HG03378 (cell line): ENCODE data around the gene WIPF3.

ENCODE experiments used
- ATAC-seq: cut with Tn5 transposase; IDR thresholded peaks from one replicate; pipeline ENCODE4 v1.9.1; 2021; ENCODE audit warnings: mild to moderate bottlenecking, moderate library complexity; ENCODE audit not compliant: unreplicated experiment

WIPF3 gene

GRCh38 chr7:29808075-29808801, 1.9 kb downstream of the WIPF3 start:
- no peak for ATAC-seq

GRCh38 chr7:29809533-29810155, 3.3 kb downstream of the WIPF3 start:
- no peak for ATAC-seq

- ATAC-seq, result no peak
Measured at GRCh38 chr7:29810297-29810696, 4.0 kb downstream of the WIPF3 start.

GRCh38 chr7:29810813-29811482, 4.6 kb downstream of the WIPF3 start:
- no peak for ATAC-seq

- no peak for ATAC-seq
Measured at GRCh38 chr7:29811586-29811985, 5.3 kb downstream of the WIPF3 start.

- no peak for ATAC-seq
Measured at GRCh38 chr7:29812185-29812876, 6.0 kb downstream of the WIPF3 start.

- ATAC-seq, result no peak
Measured at GRCh38 chr7:29815181-29816105, 9.1 kb downstream of the WIPF3 start.

GRCh38 chr7:29818308-29818707, 12.0 kb downstream of the WIPF3 start:
- no peak for ATAC-seq

GRCh38 chr7:29825775-29826529, 19.6 kb downstream of the WIPF3 start:
- ATAC-seq, result no peak

- ATAC-seq, result no peak
Measured at GRCh38 chr7:29826530-29826822, 20.2 kb downstream of the WIPF3 start.

GRCh38 chr7:29826904-29827303, 20.6 kb downstream of the WIPF3 start:
- ATAC-seq, result no peak

GRCh38 chr7:29831705-29832104, 25.4 kb downstream of the WIPF3 start:
- ATAC-seq, result no peak

GRCh38 chr7:29833929-29834328, 27.6 kb downstream of the WIPF3 start:
- no peak for ATAC-seq

GRCh38 chr7:29835718-29836117, 29.4 kb downstream of the WIPF3 start:
- no peak for ATAC-seq

GRCh38 chr7:29839302-29839701, 33.0 kb downstream of the WIPF3 start:
- ATAC-seq, result no peak

GRCh38 chr7:29839921-29840320, 33.6 kb downstream of the WIPF3 start:
- no peak for ATAC-seq

GRCh38 chr7:29840701-29841100, 34.4 kb downstream of the WIPF3 start:
- no peak for ATAC-seq

- ATAC-seq, result no peak
Measured at GRCh38 chr7:29841926-29842701, 35.8 kb downstream of the WIPF3 start.

- ATAC-seq, result no peak
Measured at GRCh38 chr7:29843093-29843492, 36.8 kb downstream of the WIPF3 start.
